RPMI7951 (cell line): Measurements from ENCODE around the gene PFN1. TPM values are rescaled to one million over a fixed set of nuclear protein-coding genes. Genes with fewer than 3 reads are reported as not detected.
"Not testable (repeated sequence)": the region's sequence is repeated elsewhere in the genome, so short reads cannot be mapped to it uniquely, and the experiment has no call there.

ENCODE experiments used
- DNase-seq: peaks from one replicate; pipeline ENCODE4 v3.0.0-alpha.2; 2012; ENCODE audit warnings: low read depth
- total RNA-seq: library from RNA; depleted of rRNA; stranded (reverse); fragments of >200 nt; shearing (Covaris generic); gene quantifications from 2 replicates; pipeline ENCODE4 v1.2.3, GENCODE V29; 2014

PFN1 gene
- total RNA-seq, 1 experiment from 2014 or later, result 894 TPM

DNA sequence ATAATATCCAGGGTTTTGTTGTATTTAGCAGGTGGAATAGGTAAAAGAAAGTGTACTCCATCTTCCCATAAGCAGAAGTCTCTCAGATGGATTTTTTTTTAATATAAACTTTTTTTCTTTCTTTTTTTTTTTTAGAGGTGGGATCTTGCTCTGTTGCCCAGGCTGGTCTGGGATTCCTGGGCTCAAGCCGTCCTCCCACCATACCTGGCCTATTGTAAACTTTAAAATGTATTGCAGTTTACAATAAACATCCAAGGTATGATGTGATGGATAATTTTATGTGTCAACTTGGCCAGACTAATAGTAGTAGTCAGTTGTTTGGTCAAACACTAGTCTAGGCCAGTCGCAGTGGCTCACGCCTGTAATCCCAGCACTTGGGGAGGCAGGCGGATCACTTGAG, 27.0 kb downstream of the PFN1 start:
- no peak for DNase-seq

DNA sequence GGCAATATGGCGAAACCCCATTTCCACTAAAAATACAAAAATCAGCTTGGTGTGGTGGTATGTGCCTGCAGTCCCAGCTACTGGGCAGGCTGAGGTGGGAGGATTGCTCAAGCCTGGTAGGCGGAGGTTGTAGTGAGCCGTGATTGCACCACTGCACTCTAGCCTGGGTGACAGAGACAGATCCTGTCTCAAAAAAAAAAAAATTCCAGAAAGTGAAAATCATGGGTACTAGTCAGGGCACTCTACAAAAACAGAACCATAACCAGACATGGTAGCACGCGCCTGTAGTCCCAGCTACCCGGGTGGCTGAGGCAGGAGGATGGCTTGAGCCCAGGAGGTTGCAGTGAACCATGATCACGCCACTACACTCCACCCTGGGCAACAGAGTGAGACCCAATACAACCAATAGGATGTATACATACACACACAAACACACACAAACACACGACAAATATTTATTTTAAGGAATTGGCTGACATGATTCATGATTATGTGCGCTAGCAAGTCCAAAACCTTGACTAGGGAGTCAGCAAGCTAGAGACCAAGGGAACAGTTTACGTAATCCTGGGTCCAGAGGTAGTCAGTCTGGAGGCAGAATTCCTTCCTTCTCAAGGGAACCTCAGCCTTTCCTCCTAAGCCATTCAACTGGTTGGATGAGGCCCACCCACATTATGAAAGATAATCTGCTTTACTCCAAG, 27.8 kb downstream of the PFN1 start:
- DNase-seq, result no peak

DNA sequence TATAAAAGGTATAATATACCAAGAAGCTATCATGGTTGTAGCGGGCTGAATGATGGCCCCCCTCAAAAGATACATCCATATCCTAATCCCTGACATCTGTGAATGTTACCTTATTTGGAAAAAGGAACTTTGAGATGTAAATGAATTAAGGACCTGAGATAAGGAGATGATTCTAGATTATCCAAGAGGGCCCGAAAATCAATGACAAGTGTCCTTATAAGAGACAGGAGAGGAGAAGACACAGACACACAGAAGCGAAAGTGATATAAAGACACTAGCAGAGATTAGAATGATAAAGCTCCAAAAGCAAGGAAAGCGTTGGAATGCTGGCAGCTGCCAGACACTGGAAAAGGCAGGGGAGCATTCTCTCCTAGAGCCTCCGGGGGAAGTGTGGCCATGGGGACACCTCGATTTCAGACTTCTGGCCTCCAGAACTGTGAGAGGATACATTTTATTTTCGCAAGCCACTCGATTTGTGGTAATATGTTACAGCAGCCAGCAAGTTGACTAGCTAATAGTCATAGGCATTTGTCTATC, 28.8 kb downstream of the PFN1 start:
- DNase-seq, result no peak

DNA sequence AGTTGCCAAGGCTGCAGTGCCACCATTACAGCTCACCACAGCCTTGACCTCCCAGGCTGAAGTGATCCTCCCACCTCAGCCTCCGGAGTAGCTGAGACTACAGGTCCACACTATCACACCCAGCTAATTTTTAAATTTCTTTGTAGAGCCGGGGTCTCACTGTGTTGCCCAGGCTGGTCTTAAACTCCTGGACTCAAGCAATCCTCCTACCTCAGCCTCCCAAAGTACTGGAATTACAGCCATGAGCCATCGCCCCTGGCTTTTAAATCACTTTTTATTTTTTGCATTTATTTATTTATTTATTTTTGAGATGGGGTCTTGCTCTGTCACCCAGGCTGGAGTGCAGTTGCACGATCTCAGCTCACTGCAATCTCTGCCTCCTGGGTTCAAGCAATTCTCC, 33.8 kb downstream of the PFN1 start:
- not testable (repeated sequence) for DNase-seq

- DNase-seq, result peak; percentile 8
These were observed 34.3 kb downstream of the PFN1 start for GRCh38 chr17:4913994-4914393.

DNA sequence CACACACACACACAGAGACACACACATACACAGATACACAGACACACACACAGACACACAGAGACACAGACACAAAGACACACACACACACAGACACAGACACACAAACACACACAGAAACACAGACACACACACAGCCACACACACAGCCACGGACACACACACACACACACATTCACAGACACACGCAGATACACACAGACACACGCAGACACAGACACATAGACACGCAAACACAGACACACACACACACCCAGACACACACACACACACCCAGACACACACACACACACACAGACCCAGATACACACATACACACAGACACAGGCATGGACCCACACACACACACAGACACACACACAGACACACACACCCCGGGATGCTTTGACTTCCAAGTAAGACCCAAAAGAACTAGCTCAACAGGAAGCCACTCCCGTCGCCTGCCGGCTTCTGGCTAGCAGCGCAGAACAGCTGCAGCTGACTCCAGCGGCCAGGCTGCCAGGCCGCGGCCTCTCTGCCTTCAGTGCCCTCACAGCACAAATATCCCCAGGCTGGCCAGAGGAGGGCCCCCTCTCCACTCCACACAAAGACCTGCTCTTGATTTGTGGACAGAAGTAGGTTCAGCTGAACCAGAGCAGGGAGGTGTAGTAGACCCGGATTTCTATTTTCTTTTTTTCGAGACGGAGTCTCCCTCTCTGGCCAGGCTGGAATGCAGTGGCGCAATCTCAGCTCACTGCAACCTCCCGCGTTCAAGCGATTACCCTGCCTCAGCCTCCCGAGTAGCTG, 39.4 kb downstream of the PFN1 start:
- peak; percentile 91 for DNase-seq

GRCh38 chr17:4908301-4908700, 40.0 kb downstream of the PFN1 start:
- DNase-seq, result peak; percentile 86

GRCh38 chr17:4906642-4907041, 41.7 kb downstream of the PFN1 start:
- not testable (repeated sequence) for DNase-seq

- DNase-seq, result peak; percentile 58
These were observed 45.1 kb downstream of the PFN1 start, which contains the start of gene CHRNE for GRCh38 chr17:4903051-4903818. TSS of gene CHRNE (minus strand) at chr17:4903098. CDS start at chr17:4903063, 35 bp downstream.

- no peak for DNase-seq
These were observed 45.8 kb downstream of the PFN1 start for GRCh38 chr17:4902540-4902939.

DNA sequence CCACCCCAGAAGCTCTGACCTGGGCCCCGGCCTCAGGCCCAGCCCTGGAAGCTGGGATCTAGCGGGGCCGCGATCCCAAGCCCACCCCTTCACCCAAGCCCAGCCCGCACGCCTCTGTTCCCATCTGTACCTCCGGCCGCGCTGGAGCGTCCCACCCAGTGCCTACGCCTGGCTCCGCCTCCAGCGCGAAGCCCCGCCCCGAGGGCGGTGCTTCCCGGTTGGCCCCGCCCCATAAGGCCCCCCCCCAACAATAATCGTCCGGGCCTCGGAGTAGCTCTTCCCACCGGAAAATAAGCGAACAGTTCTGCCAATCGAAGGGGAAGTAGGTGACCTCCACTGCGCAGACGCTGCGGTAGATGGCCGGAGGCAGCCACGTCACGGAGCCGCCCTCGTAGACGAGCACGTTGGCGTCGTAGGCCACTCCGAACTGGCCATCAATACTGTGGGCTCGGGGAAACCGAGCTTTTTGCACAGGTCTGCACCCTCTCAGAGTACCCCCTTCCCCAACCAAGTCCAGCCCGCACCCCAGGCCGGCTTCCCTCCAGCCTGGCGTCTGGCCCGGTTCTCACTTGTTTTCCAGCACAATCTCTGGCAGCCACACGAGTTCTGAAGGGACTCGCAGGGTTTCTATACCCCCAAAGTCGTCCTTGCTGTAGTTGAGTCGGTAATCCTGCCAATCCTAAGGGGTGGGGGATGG, 46.5 kb downstream of the PFN1 start:
- DNase-seq, result no peak

- DNase-seq, result no peak
These were observed 47.2 kb downstream of the PFN1 start for GRCh38 chr17:4901108-4901647.

GRCh38 chr17:4900231-4901107, 47.9 kb downstream of the PFN1 start:
- no peak for DNase-seq

- DNase-seq, result no peak
These were observed 48.7 kb downstream of the PFN1 start, which contains the start of gene C17orf107 for GRCh38 chr17:4899341-4900230. TSS of gene C17orf107 (plus strand) at chr17:4899536. CDS start at chr17:4899763, 227 bp downstream.

- no peak for DNase-seq
These were observed 49.4 kb downstream of the PFN1 start for GRCh38 chr17:4898927-4899326.

- no peak for DNase-seq
These were observed 50.0 kb downstream of the PFN1 start for GRCh38 chr17:4898351-4898750.

DNA sequence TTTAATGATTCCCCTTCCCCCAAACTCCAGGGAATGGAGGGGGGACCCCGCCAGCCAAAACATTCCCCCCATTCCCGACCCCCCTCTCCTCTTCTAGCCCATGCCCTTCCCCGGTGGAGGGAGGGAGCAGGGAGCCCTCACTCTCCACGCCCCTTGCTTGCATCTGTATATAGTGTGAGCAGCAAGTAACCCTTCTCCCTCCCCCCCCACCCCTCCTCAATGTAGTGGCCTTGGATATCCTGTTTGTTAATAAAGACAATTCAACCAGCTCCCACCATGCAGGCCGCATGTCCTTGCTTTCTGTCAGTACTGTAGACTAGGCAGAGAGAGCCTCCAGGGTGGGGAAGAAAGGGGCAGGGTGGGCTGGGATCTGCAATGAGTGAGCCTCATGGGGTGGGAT, 50.5 kb downstream of the PFN1 start:
- no peak for DNase-seq

- DNase-seq, result no peak
These were observed 51.1 kb downstream of the PFN1 start for GRCh38 chr17:4897198-4897687.
